NT2/D1 (cell line): ENCODE measurements around the gene LGI2.

Experiments used
- DNase-seq: peaks from one replicate; pipeline ENCODE4 v3.0.0-alpha.2; 2011; ENCODE audit warnings: low read depth, low spot score
- H3K27me3 ChIP-seq: 2 replicates; pipeline ENCODE4 v1.6.0; 2011; ENCODE audit warnings: mild to moderate bottlenecking; ENCODE audit not compliant: insufficient read length, insufficient read depth
- H3K36me3 ChIP-seq: 2 replicates; pipeline ENCODE4 v1.6.1; 2011; ENCODE audit warnings: mild to moderate bottlenecking, low read length, mixed read lengths; ENCODE audit not compliant: insufficient read depth, insufficient read length
- H3K4me1 ChIP-seq: 2 replicates; pipeline ENCODE4 v1.5.1; 2011; ENCODE audit not compliant: insufficient read depth, insufficient read length
- H3K4me3 ChIP-seq: 2 replicates; pipeline ENCODE4 v1.5.1; 2011; ENCODE audit warnings: low read depth; ENCODE audit not compliant: insufficient read length
- H3K9ac ChIP-seq: 2 replicates; pipeline ENCODE4 v1.6.0; 2011; ENCODE audit warnings: low read depth; ENCODE audit not compliant: insufficient read length
- H3K9me3 ChIP-seq: 2 replicates; pipeline ENCODE4 v1.5.1; 2011; ENCODE audit warnings: mild to moderate bottlenecking, low read length; ENCODE audit not compliant: insufficient read depth
- SUZ12 ChIP-seq: IDR thresholded peaks from 2 replicates; pipeline ENCODE4 v1.6.1; 2011; ENCODE audit not compliant: insufficient read length, insufficient read depth; ENCODE audit errors: extremely low read depth
- YY1 ChIP-seq: IDR thresholded peaks from 2 replicates; pipeline ENCODE4 v1.6.1; 2011; ENCODE audit not compliant: insufficient read length, insufficient read depth
- ZNF274 ChIP-seq: IDR thresholded peaks from 2 replicates; pipeline ENCODE4 v1.6.1; 2011; ENCODE audit warnings: mild to moderate bottlenecking, low read depth, low read length

Gene LGI2

GRCh38 chr4:25033526-25033925 lies 2.8 kb upstream of the LGI2 start:
- no peak overlapping the region for H3K4me3 ChIP-seq
- TF ChIP-seq YY1 (no peak), ZNF274 (no peak), SUZ12 (no peak)
- H3K27me3 ChIP-seq, result peaks cover 41% of the 10 kb centered on the region
- H3K4me1 ChIP-seq, result peaks cover 8% of the 10 kb centered on the region
- H3K9me3 ChIP-seq, result no peaks in the 10 kb centered on the region
- no peak for DNase-seq
- no peak overlapping the region for H3K9ac ChIP-seq
- no peaks in the 10 kb centered on the region for H3K36me3 ChIP-seq

- H3K4me1 ChIP-seq, result peaks cover 8% of the 10 kb centered on the region
- no peak overlapping the region for H3K4me3 ChIP-seq
- H3K9ac ChIP-seq, result no peak overlapping the region
- H3K9me3 ChIP-seq, result no peaks in the 10 kb centered on the region
- no peak for DNase-seq
- TF ChIP-seq ZNF274, result no peak
- no peaks in the 10 kb centered on the region for H3K36me3 ChIP-seq
- peaks cover 45% of the 10 kb centered on the region for H3K27me3 ChIP-seq
Measured at GRCh38 chr4:25032126-25032525, 1.4 kb upstream of the LGI2 start.

GRCh38 chr4:25031077-25031621 lies 403 bp upstream of the LGI2 start:
- no peak for TF ChIP-seq YY1
- no peak for TF ChIP-seq ZNF274
- no peak for TF ChIP-seq SUZ12
- peak overlapping the region; percentile 62 for H3K9ac ChIP-seq
- H3K4me3 ChIP-seq, result peak overlapping the region; percentile 55
- peaks cover 45% of the 10 kb centered on the region for H3K27me3 ChIP-seq
- DNase-seq, result no peak
- H3K9me3 ChIP-seq, result no peaks in the 10 kb centered on the region
- no peaks in the 10 kb centered on the region for H3K36me3 ChIP-seq
- H3K4me1 ChIP-seq, result peaks cover 8% of the 10 kb centered on the region

DNA sequence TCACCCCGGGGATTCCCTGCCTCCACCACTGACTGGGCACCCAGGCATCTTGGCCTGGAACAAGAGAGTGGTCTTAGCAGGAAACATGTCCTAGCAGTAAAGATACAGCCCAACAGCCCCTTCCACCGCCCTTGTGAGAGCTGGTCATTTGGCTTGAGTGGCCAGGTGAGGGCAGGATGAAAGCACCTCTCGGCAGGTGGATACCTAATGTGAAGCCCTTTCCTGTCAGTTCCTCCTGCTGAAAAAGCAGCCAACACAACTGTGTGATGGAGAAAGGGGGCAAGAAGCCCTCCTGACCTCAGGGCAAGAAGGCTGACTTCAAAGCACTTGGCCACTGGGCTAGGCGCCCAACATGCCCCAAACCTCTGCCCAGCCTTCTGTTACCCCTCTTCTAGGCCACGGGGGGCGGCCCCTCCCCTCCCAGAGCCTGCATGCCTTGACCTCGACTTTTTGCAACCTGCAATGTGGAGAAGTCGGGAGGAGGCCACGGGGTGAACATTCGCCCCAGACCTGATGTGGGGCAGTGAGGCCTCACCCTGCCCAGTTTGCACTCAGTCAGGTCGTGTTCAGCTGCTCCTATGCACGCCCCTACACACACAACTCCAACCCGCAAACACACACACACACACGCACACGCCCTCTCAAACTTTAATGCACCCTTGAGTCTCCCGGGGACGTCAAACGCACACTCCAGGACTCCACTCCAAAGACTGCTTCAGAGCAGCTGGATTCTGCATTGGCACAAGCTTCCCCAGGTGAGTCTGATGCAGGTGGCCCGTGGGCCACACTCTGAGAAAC lies 1.1 kb downstream of the LGI2 start:
- Histone ChIP-seq H3K4me1 (peaks cover 8% of the 10 kb centered on the region), H3K9me3 (no peaks in the 10 kb centered on the region), H3K4me3 (peak overlapping the region; percentile 55), H3K27me3 (peaks cover 45% of the 10 kb centered on the region), H3K36me3 (no peaks in the 10 kb centered on the region), H3K9ac (peak overlapping the region; percentile 69)
- DNase-seq, result no peak
- TF ChIP-seq YY1 (no peak), ZNF274 (no peak), SUZ12 (no peak)

GRCh38 chr4:25028851-25029250 lies 1.9 kb downstream of the LGI2 start:
- peaks cover 8% of the 10 kb centered on the region for H3K4me1 ChIP-seq
- no peak for DNase-seq
- H3K9me3 ChIP-seq, result no peaks in the 10 kb centered on the region
- peaks cover 45% of the 10 kb centered on the region for H3K27me3 ChIP-seq
- no peak overlapping the region for H3K9ac ChIP-seq
- no peaks in the 10 kb centered on the region for H3K36me3 ChIP-seq
- H3K4me3 ChIP-seq, result no peak overlapping the region
- no peak for TF ChIP-seq YY1
- no peak for TF ChIP-seq ZNF274
- no peak for TF ChIP-seq SUZ12

GRCh38 chr4:25022766-25023165 lies 8.0 kb downstream of the LGI2 start:
- peaks cover 6% of the 10 kb centered on the region for H3K36me3 ChIP-seq
- H3K27me3 ChIP-seq, result no peaks in the 10 kb centered on the region
- H3K4me1 ChIP-seq, result no peaks in the 10 kb centered on the region
- DNase-seq, result no peak
- H3K4me3 ChIP-seq, result no peak overlapping the region
- TF ChIP-seq SUZ12, result no peak
- TF ChIP-seq YY1, result no peak
- no peak for TF ChIP-seq ZNF274
- H3K9me3 ChIP-seq, result no peaks in the 10 kb centered on the region
- no peak overlapping the region for H3K9ac ChIP-seq

DNA sequence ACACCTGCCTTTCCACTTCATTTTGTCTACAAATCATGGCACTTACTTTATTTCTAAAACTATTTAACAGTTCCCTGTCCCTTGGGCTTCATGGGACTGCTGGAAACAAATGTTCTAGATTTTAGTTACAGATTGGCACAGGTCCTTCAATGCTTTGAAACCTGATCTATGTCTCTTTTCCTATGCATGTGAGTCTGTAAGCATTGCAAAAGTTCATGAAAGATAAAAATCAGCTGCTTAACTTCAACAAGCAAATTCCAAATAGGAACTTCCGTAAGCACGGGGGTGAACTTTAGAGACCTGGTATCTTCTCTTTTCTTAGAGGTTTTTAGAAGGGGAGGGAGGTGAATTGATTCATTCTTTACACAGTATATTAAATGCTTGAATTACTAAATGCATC lies 9.5 kb downstream of the LGI2 start:
- no peaks in the 10 kb centered on the region for H3K9me3 ChIP-seq
- H3K36me3 ChIP-seq, result peaks cover 6% of the 10 kb centered on the region
- no peaks in the 10 kb centered on the region for H3K4me1 ChIP-seq
- no peak for DNase-seq
- H3K9ac ChIP-seq, result no peak overlapping the region
- H3K4me3 ChIP-seq, result no peak overlapping the region
- no peaks in the 10 kb centered on the region for H3K27me3 ChIP-seq
- TF ChIP-seq ZNF274 (no peak), SUZ12 (no peak)
